DND-41 (cell line): ENCODE data around the gene LHX6.

Experiments
- CTCF ChIP-seq: IDR thresholded peaks from 2 replicates; pipeline ENCODE4 v1.5.1; 2012; ENCODE audit warnings: borderline replicate concordance, low read length, moderate library complexity, mild to moderate bottlenecking; ENCODE audit not compliant: poor library complexity, severe bottlenecking; ENCODE audit errors: extremely low read depth
- EZH2 ChIP-seq: IDR thresholded peaks from 3 replicates; pipeline ENCODE4 v1.6.1; 2012; ENCODE audit warnings: borderline replicate concordance, low read depth, mild to moderate bottlenecking, moderate library complexity, low read length, inconsistent platforms; ENCODE audit not compliant: severe bottlenecking

- no peak for TF ChIP-seq CTCF
- TF ChIP-seq EZH2 = no peak
Measured at GRCh38 chr9:122221183-122221811, 7.5 kb downstream of the LHX6 start.
